Neural progenitor cell (in vitro differentiated cells): Measurements from ENCODE around the gene EXOC4. TPM values are rescaled to one million over a fixed set of nuclear protein-coding genes. Genes with fewer than 3 reads are reported as not detected.

Source experiments
- DNase-seq: peaks from one replicate; pipeline ENCODE4 v3.0.0-alpha.2; 2016; ENCODE audit warnings: low spot score
- H2AFZ ChIP-seq: fragments of 200-600 bp; sonication (generic); replicated peaks from 2 replicates; pipeline ENCODE4 v1.6.1; 2016; ENCODE audit warnings: antibody characterized with exemption
- H3F3A ChIP-seq: fragments of 200-600 bp; sonication (generic); 2 replicates; pipeline ENCODE4 v1.6.1; 2016; ENCODE audit warnings: antibody characterized with exemption, low read depth
- H3K27ac ChIP-seq: fragments of 200-600 bp; sonication (generic); 2 replicates; pipeline ENCODE4 v1.5.1; 2016; ENCODE audit warnings: mild to moderate bottlenecking
- H3K27me3 ChIP-seq: fragments of 200-600 bp; sonication (generic); 2 replicates; pipeline ENCODE4 v1.6.1; 2016; ENCODE audit warnings: mild to moderate bottlenecking, moderate library complexity
- H3K36me3 ChIP-seq: fragments of 200-600 bp; sonication (generic); 2 replicates; pipeline ENCODE4 v1.5.1; 2016
- H3K4me1 ChIP-seq: fragments of 200-600 bp; sonication (generic); 2 replicates; pipeline ENCODE4 v1.6.1; 2016; ENCODE audit warnings: mixed run types
- H3K4me2 ChIP-seq: fragments of 200-600 bp; sonication (generic); 2 replicates; pipeline ENCODE4 v1.6.1; 2016
- H3K4me3 ChIP-seq: fragments of 200-600 bp; sonication (generic); 2 replicates; pipeline ENCODE4 v1.5.1; 2016
- H3K79me2 ChIP-seq: fragments of 200-600 bp; sonication (generic); 2 replicates; pipeline ENCODE4 v1.6.1; 2016; ENCODE audit warnings: low read depth
- H3K9ac ChIP-seq: fragments of 200-600 bp; sonication (generic); 2 replicates; pipeline ENCODE4 v1.6.1; 2016
- H3K9me3 ChIP-seq: fragments of 200-600 bp; sonication (generic); 2 replicates; pipeline ENCODE4 v1.5.1; 2016; ENCODE audit warnings: low read depth
- H4K20me1 ChIP-seq: fragments of 200-600 bp; sonication (generic); 2 replicates; pipeline ENCODE4 v1.6.1; 2016; ENCODE audit warnings: low read depth
- H3K27ac Mint-ChIP-seq: 3 replicates; pipeline ENCODE4 v1.8.0; 2021; ENCODE audit warnings: mixed read lengths
- H3K27me3 Mint-ChIP-seq: 2 replicates; pipeline ENCODE4 v1.8.0; 2022; ENCODE audit warnings: low read depth, mild to moderate bottlenecking, inconsistent platforms, moderate library complexity, mixed read lengths; ENCODE audit not compliant: insufficient read depth
- H3K36me3 Mint-ChIP-seq: 3 replicates; pipeline ENCODE4 v1.8.0; 2021; ENCODE audit warnings: mixed read lengths
- H3K4me1 Mint-ChIP-seq: 3 replicates; pipeline ENCODE4 v1.8.0; 2021; ENCODE audit warnings: mixed read lengths
- H3K4me3 Mint-ChIP-seq: 3 replicates; pipeline ENCODE4 v1.8.0; 2021; ENCODE audit warnings: mild to moderate bottlenecking, moderate library complexity, mixed read lengths
- H3K9me3 Mint-ChIP-seq: 3 replicates; pipeline ENCODE4 v1.8.0; 2020; ENCODE audit warnings: mixed read lengths
- CTCF ChIP-seq: fragments of 200-600 bp; sonication (generic); IDR thresholded peaks from 2 replicates; pipeline ENCODE4 v1.5.1; 2017; ENCODE audit warnings: antibody characterized with exemption, mild to moderate bottlenecking
- EZH2 ChIP-seq: fragments of 200-600 bp; sonication (generic); IDR thresholded peaks from 2 replicates; pipeline ENCODE4 v1.6.1; 2017; ENCODE audit warnings: antibody characterized with exemption, mild to moderate bottlenecking, moderate library complexity
- EZH2phosphoT487 ChIP-seq: fragments of 200-600 bp; sonication (generic); IDR thresholded peaks from 2 replicates; pipeline ENCODE4 v1.6.1; 2017; ENCODE audit warnings: antibody characterized with exemption
- total RNA-seq: library from RNA; depleted of rRNA; stranded (reverse); fragments of >200 nt; gene quantifications from 2 replicates; pipeline ENCODE4 v1.2.3, GENCODE V29; 2015; ENCODE audit warnings: low replicate concordance

Gene EXOC4
- total RNA-seq, 1 donor from 2014 or later = 129 TPM

GRCh38 chr7:133822868-133823552, 570.1 kb downstream of the EXOC4 start:
- no peaks in the 10 kb centered on the region for H3K4me1 ChIP-seq
- no peak overlapping the region for H3K27ac ChIP-seq

GRCh38 chr7:133824132-133824531, 571.3 kb downstream of the EXOC4 start:
- Histone ChIP-seq H3K4me1 (no peaks in the 10 kb centered on the region), H2AFZ (no peak overlapping the region), H3K9me3 (no peaks in the 10 kb centered on the region), H3F3A (no peaks in the 10 kb centered on the region), H3K27ac (no peak overlapping the region), H3K9ac (no peak overlapping the region), H3K27me3 (no peaks in the 10 kb centered on the region), H3K36me3 (no peaks in the 10 kb centered on the region), H3K79me2 (no peaks in the 10 kb centered on the region), H3K4me3 (no peak overlapping the region), H3K4me2 (no peak overlapping the region), H4K20me1 (no peaks in the 10 kb centered on the region)
- TF ChIP-seq CTCF (no peak), EZH2 (no peak), EZH2phosphoT487 (no peak)
- no peak for DNase-seq
- H3K27ac Mint-ChIP-seq = no peak overlapping the region
- H3K4me1 Mint-ChIP-seq = no peaks in the 10 kb centered on the region
- H3K27me3 Mint-ChIP-seq = no peaks in the 10 kb centered on the region
- H3K4me3 Mint-ChIP-seq = no peak overlapping the region
- H3K36me3 Mint-ChIP-seq = no peaks in the 10 kb centered on the region
- no peaks in the 10 kb centered on the region for H3K9me3 Mint-ChIP-seq

More at GRCh38 chr7:133822868-133823552, 570.1 kb downstream of the EXOC4 start:
- no peaks in the 10 kb centered on the region for H3F3A ChIP-seq
- H3K4me2 ChIP-seq = no peak overlapping the region
- no peaks in the 10 kb centered on the region for H4K20me1 ChIP-seq
- H3K9me3 Mint-ChIP-seq = no peaks in the 10 kb centered on the region
- peaks cover 2% of the 10 kb centered on the region for H3K36me3 ChIP-seq
- H3K36me3 Mint-ChIP-seq = no peaks in the 10 kb centered on the region
- no peaks in the 10 kb centered on the region for H3K27me3 ChIP-seq
- no peaks in the 10 kb centered on the region for H3K27me3 Mint-ChIP-seq
- no peaks in the 10 kb centered on the region for H3K79me2 ChIP-seq
- H3K27ac Mint-ChIP-seq = no peak overlapping the region
- H3K9me3 ChIP-seq = no peaks in the 10 kb centered on the region
- no peak overlapping the region for H3K4me3 ChIP-seq
- H3K9ac ChIP-seq = no peak overlapping the region
- no peak overlapping the region for H2AFZ ChIP-seq
- no peaks in the 10 kb centered on the region for H3K4me1 Mint-ChIP-seq
- TF ChIP-seq CTCF (no peak), EZH2phosphoT487 (no peak), EZH2 (no peak)
- H3K4me3 Mint-ChIP-seq = no peak overlapping the region
- no peak for DNase-seq

GRCh38 chr7:133827707-133828623, 575.1 kb downstream of the EXOC4 start:
- no peaks in the 10 kb centered on the region for H3K9me3 Mint-ChIP-seq
- H2AFZ ChIP-seq = no peak overlapping the region
- H3K9me3 ChIP-seq = no peaks in the 10 kb centered on the region
- H3K4me3 ChIP-seq = no peak overlapping the region
- no peaks in the 10 kb centered on the region for H3K4me1 ChIP-seq
- TF ChIP-seq EZH2 = no peak
- H3K36me3 ChIP-seq = no peaks in the 10 kb centered on the region
- no peaks in the 10 kb centered on the region for H4K20me1 ChIP-seq
- no peaks in the 10 kb centered on the region for H3K4me1 Mint-ChIP-seq
- H3K27ac ChIP-seq = no peak overlapping the region
- DNase-seq = no peak
- no peaks in the 10 kb centered on the region for H3K79me2 ChIP-seq
- no peak overlapping the region for H3K9ac ChIP-seq
- H3K27me3 Mint-ChIP-seq = no peaks in the 10 kb centered on the region
- no peak overlapping the region for H3K27ac Mint-ChIP-seq
- H3K36me3 Mint-ChIP-seq = peaks cover 9% of the 10 kb centered on the region
- H3K4me3 Mint-ChIP-seq = no peak overlapping the region
- H3F3A ChIP-seq = no peaks in the 10 kb centered on the region
- no peaks in the 10 kb centered on the region for H3K27me3 ChIP-seq
- no peak overlapping the region for H3K4me2 ChIP-seq
